ENCODE measurements around the gene FAP.

GRCh38 chr2:162185541-162186232, 57.6 kb downstream of the FAP start:
- TF ChIP-seq POLR2A (IDR thresholded peaks at IDR 0.05; ENCODE audit: low read length) (no peak), SREBF2 (IDR thresholded peaks at IDR 0.05) (no peak), JUN (IDR thresholded peaks at IDR 0.05) (no peak), HDAC2 (IDR thresholded peaks at IDR 0.05) (no peak), CTCF (IDR thresholded peaks at IDR 0.05) (no peak), HES2 (IDR thresholded peaks at IDR 0.05) (no peak), CHD4 (IDR thresholded peaks at IDR 0.05; ENCODE audit: borderline replicate concordance) (no peak), RNF2 (IDR thresholded peaks at IDR 0.05; ENCODE audit: borderline replicate concordance, low read depth) (no peak), USF2 (IDR thresholded peaks at IDR 0.05) (no peak), REST (IDR thresholded peaks at IDR 0.05) (no peak), HEYL (CRISPR knock-in tag; IDR thresholded peaks at IDR 0.05) (no peak)

Data from A549 (cell line).